ENCODE measurements around the gene RPH3AL.

Gene RPH3AL

GRCh38 chr17:353213-353837 is 718 bp upstream of the RPH3AL start:
- no peak for DNase-seq (ENCODE audit: low read depth)

GRCh38 chr17:351875-352420 is 659 bp downstream of the RPH3AL start:
- DNase-seq (ENCODE audit: low read depth), result no peak

GRCh38 chr17:351449-351738 is 1.2 kb downstream of the RPH3AL start:
- no peak for DNase-seq (ENCODE audit: low read depth)

- peak; percentile 20 for DNase-seq (ENCODE audit: low read depth)
These were observed 1.7 kb downstream of the RPH3AL start for GRCh38 chr17:350706-351448.

- no peak for DNase-seq (ENCODE audit: low read depth)
These were observed 2.9 kb downstream of the RPH3AL start for GRCh38 chr17:349666-350065.

GRCh38 chr17:348692-349425 is 3.7 kb downstream of the RPH3AL start:
- no peak for DNase-seq (ENCODE audit: low read depth)

GRCh38 chr17:348012-348411 is 4.6 kb downstream of the RPH3AL start:
- no peak for DNase-seq (ENCODE audit: low read depth)

- no peak for DNase-seq (ENCODE audit: low read depth)
These were observed 5.2 kb downstream of the RPH3AL start for GRCh38 chr17:347309-347899.

- DNase-seq (ENCODE audit: low read depth), result no peak
These were observed 6.4 kb downstream of the RPH3AL start for GRCh38 chr17:345992-346785.

GRCh38 chr17:345261-345660 is 7.3 kb downstream of the RPH3AL start:
- DNase-seq (ENCODE audit: low read depth), result no peak

GRCh38 chr17:343875-344752 is 8.5 kb downstream of the RPH3AL start:
- no peak for DNase-seq (ENCODE audit: low read depth)

- DNase-seq (ENCODE audit: low read depth), result no peak
These were observed 9.4 kb downstream of the RPH3AL start for GRCh38 chr17:343211-343610.

GRCh38 chr17:340074-340473 is 12.5 kb downstream of the RPH3AL start:
- DNase-seq (ENCODE audit: low read depth), result no peak

- DNase-seq (ENCODE audit: low read depth), result no peak
These were observed 13.2 kb downstream of the RPH3AL start for GRCh38 chr17:339193-340061.

- DNase-seq (ENCODE audit: low read depth), result no peak
These were observed 14.0 kb downstream of the RPH3AL start for GRCh38 chr17:338442-339192.

GRCh38 chr17:337866-338265 is 14.7 kb downstream of the RPH3AL start:
- no peak for DNase-seq (ENCODE audit: low read depth)

GRCh38 chr17:337453-337852 is 15.2 kb downstream of the RPH3AL start:
- no peak for DNase-seq (ENCODE audit: low read depth)

- DNase-seq (ENCODE audit: low read depth), result no peak
These were observed 15.6 kb downstream of the RPH3AL start for GRCh38 chr17:337022-337420.

Data from ELR (cell line).